Measurements from ENCODE around the gene PDIA6.
"Not testable (repeated sequence)": the region's sequence is repeated elsewhere in the genome, so short reads cannot be mapped to it uniquely, and the experiment has no call there.

The PDIA6 gene

GRCh38 chr2:10810202-10811161, 2.1 kb downstream of the PDIA6 start:
- no peak for DNase-seq (ENCODE audit: low spot score)

DNA sequence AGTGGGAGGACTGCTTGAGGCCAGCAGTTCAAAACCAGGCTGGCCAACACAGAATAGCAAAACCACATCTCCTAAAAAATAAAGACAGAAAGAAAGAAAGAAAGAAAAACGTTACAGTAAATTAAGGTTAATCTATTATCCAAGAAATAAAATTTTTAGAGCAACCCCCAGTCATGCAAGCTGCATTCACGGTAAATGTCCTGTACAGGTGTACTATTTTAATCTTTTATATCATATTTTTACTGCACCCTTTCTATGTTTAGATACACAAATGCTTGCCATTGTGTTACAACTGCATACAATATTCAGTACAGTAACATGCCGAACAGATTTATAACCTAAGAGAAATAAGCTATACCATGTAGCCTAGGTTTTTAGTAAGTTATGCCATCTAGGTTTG, 6.0 kb downstream of the PDIA6 start:
- DNase-seq (ENCODE audit: low spot score), result no peak

GRCh38 chr2:10805990-10806389, 6.6 kb downstream of the PDIA6 start:
- DNase-seq (ENCODE audit: low spot score), result not testable (repeated sequence)

GRCh38 chr2:10802657-10803056, 9.9 kb downstream of the PDIA6 start:
- no peak for DNase-seq (ENCODE audit: low spot score)

GRCh38 chr2:10800163-10800562, 12.4 kb downstream of the PDIA6 start:
- no peak for DNase-seq (ENCODE audit: low spot score)

- no peak for DNase-seq (ENCODE audit: low spot score)
These were observed 13.8 kb downstream of the PDIA6 start for GRCh38 chr2:10798783-10799182.

GRCh38 chr2:10796703-10797102, 15.9 kb downstream of the PDIA6 start:
- no peak for DNase-seq (ENCODE audit: low spot score)

DNA sequence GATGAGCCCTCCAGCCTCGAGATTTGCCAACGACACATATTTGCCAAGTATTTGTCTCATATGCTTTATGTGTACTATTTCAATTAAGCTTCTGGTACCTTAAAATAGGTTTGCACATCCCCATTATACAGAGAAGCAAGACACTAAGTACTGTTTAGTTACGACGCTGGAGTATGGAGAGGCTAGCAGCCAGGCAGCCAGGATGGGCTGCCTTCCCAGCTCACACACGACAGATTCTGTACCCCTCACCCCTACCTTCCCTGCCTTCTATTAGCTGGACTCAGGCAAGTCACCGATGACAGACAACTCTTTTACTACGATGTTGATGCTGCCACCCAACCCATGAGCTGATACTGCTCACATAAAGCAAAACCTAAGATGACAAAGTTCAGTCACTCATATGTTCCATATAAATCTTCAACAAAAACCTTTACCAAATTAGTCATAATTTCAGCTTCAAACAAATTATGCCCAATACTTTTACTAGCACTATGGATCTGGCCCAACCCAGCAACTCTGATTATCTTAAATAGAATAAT, 17.0 kb downstream of the PDIA6 start:
- no peak for DNase-seq (ENCODE audit: low spot score)

- no peak for DNase-seq (ENCODE audit: low spot score)
These were observed 17.7 kb downstream of the PDIA6 start for GRCh38 chr2:10794876-10795275.

GRCh38 chr2:10793816-10794215, 18.8 kb downstream of the PDIA6 start:
- no peak for DNase-seq (ENCODE audit: low spot score)

- DNase-seq (ENCODE audit: low spot score), result no peak
These were observed 19.8 kb downstream of the PDIA6 start for GRCh38 chr2:10792660-10793400.

- DNase-seq (ENCODE audit: low spot score), result no peak
These were observed 20.5 kb downstream of the PDIA6 start for GRCh38 chr2:10792001-10792634.

DNA sequence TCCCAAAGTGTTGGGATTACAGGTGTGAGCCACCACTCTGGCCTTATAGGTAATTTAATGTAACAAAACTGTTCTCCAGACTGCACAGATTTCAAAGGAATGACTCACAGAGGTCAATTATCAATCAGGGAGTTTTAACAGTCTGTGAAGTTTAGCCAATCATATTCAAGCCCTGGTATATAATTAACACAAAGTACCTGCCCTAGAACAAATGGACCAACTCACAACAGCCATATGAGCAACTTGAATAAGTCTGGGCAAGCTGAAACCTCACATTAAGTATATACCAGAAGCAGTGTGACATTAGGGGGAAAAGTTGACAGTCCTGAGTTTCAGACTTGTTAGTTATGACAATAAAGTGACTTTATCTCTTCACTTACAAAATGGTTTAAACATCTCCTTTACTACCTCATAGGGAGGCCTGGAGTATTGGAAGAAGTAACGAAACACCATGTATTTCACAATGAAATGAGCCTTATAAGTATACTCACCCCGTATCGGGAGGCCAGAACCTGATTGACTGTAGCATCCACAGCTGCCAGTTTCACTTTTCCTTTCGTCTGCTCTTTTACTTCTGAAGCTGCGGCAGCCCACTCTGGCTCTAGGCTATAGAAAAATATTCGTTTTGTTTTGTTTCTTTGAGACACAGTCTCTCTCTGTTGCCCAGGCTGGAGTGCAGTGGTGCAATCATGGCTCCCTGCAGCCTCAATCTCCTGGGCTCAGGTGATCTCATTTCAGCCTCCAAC, 22.2 kb downstream of the PDIA6 start:
- no peak for DNase-seq (ENCODE audit: low spot score)

- DNase-seq (ENCODE audit: low spot score), result no peak
These were observed 23.7 kb downstream of the PDIA6 start for GRCh38 chr2:10788855-10789254.

DNA sequence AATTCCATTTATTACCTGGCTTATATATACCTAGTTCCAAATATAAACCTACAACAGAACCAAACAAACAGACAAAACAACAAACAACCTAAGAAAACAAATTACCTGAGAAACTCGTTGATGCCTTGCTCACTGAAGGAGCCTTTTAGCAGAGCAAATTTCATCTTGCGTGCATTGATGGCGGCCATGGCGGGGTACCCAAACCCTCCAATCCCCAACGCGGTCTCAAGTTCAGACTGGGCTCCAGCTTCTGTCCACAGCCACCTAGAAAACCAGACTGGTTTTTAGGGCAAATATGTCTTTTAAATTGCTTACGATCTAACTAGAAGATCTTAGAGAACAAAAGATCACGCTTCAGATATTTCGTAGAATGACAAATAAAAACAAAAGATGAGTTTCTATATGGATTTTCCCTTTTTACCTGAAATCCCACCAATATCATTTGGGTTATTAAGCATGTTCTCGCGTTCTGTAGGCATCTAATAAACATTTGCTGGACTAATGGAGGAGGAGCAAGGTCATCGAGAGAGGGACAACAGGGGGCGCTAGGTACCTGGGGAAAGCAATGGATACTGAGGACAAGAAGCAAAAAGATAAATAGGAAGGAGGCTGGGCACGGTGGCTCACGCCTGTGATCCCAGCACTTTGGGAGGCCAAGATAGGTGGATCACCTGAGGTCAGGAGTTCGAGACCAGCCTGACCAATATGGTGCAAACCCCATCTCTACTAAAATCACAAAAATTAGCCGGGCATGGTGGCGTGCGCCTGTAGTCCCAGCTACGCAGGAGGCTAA, 25.2 kb downstream of the PDIA6 start:
- no peak for DNase-seq (ENCODE audit: low spot score)

DNA sequence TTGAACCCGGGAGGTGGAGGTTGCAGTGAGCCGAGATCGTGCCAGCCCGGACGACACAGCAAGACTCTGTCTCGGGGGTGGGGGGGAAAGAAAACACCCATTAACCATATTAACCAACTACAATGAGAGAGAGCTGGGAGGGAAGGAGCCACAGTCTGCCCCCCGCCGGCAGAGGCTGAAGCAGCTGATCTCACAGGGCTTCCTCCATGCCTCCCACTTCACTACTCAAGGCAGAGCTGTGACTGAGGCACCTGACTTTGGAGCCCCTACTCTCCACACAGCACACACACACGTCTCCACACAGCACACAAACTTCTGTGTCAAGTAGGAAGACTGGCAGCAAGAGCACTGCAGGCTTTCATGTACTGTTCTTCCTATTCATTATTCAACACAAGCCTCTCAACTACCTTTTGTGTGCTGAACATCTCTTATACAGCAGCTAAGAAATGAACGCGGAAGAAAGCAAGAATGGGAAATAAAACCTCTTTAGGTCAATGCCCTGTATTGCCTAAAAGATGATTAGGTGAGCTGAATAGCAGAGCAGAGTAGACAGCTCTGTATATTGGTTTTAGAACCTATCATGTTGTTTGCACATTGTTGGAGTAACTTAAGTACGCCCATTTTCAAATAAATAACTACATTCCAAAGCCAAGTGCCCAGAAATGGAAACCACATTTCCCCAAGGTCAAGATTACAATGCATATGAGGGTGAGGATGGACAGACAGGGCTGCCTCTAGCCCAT, 26.2 kb downstream of the PDIA6 start:
- no peak for DNase-seq (ENCODE audit: low spot score)

- DNase-seq (ENCODE audit: low spot score), result no peak
These were observed 27.3 kb downstream of the PDIA6 start for GRCh38 chr2:10785260-10785659.

- DNase-seq (ENCODE audit: low spot score), result no peak
These were observed 27.9 kb downstream of the PDIA6 start for GRCh38 chr2:10784719-10785118.

GRCh38 chr2:10783421-10783820, 29.2 kb downstream of the PDIA6 start:
- DNase-seq (ENCODE audit: low spot score), result no peak

DNA sequence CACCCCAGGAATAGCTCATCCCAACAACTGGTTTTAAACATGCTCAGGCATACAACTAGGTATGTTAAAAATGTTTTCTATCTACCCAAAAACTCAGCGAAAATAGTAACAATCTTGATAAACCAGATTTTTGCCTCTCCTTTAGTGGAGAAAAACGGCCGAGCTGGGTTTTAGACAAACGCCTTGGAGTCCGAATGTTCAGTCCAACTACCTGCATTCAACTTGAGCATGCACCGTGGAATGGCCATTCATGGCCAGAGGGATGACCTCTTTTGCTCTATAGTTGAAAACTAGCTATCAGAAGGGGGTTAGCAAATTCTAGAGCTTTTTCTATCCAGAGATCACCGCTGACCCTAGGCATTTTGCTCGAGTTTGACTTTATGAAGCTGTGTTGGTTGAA, 30.8 kb downstream of the PDIA6 start:
- DNase-seq (ENCODE audit: low spot score), result no peak
